Cardiac fibroblast (primary cell): Measurements from ENCODE around the gene CDK11A.
A peak's percentile ranks its signal among the peaks of the same experiment; 100 is the strongest.

ENCODE experiments used
- DNase-seq, 2 donors: peaks; one replicate each; pipeline versions ENCODE4 v3.0.0 to v3.0.0-alpha.2; 2010; ENCODE audit warnings: low read depth in 2 of 2
- H3K4me3 ChIP-seq, 2 donors: replicated peaks in 1 of 2; 1 replicate in 1 of 2; 2 replicates in 1 of 2; pipeline ENCODE4 v1.5.1; 2011; ENCODE audit warnings: low read depth in 2 of 2, low read length in 2 of 2, mild to moderate bottlenecking in 2 of 2, moderate library complexity in 1 of 2
- CTCF ChIP-seq: IDR thresholded peaks from one replicate; pipeline ENCODE4 v1.5.1; 2011; ENCODE audit warnings: low read depth, mild to moderate bottlenecking, low read length, inconsistent platforms

CDK11A gene

GRCh38 chr1:1687846-1688245, 36.3 kb downstream of the CDK11A start:
- no peak for DNase-seq
- H3K4me3 ChIP-seq: no peak overlapping the region
- no peak for TF ChIP-seq CTCF

- TF ChIP-seq CTCF: no peak
- DNase-seq: no peak
- no peak overlapping the region for H3K4me3 ChIP-seq
Observed at GRCh38 chr1:1684031-1684681, 40.0 kb downstream of the CDK11A start.

- H3K4me3 ChIP-seq: no peak overlapping the region
- no peak for TF ChIP-seq CTCF
- DNase-seq: no peak
Observed at GRCh38 chr1:1683104-1683905, 40.9 kb downstream of the CDK11A start.

- TF ChIP-seq CTCF: no peak
- H3K4me3 ChIP-seq: no peak overlapping the region
- no peak for DNase-seq
Observed at GRCh38 chr1:1680912-1681273, 43.3 kb downstream of the CDK11A start.

GRCh38 chr1:1680031-1680911, 43.9 kb downstream of the CDK11A start:
- no peak overlapping the region for H3K4me3 ChIP-seq
- DNase-seq: no peak
- no peak for TF ChIP-seq CTCF

GRCh38 chr1:1678581-1679380, 45.4 kb downstream of the CDK11A start:
- TF ChIP-seq CTCF: peak; percentile 32
- no peak overlapping the region for H3K4me3 ChIP-seq
- no peak for DNase-seq
